GM12891 (cell line): ENCODE results near the gene AMD1.

Experiments
- PAX5 ChIP-seq: IDR thresholded peaks from 2 replicates; pipeline ENCODE4 v1.6.1; 2011; ENCODE audit warnings: low read length, moderate library complexity, mild to moderate bottlenecking; ENCODE audit not compliant: insufficient read depth, severe bottlenecking
- POLR2A ChIP-seq: IDR thresholded peaks from 2 replicates; pipeline ENCODE4 v1.6.1; 2011; ENCODE audit warnings: low read depth, low read length, control low read depth
- TAF1 ChIP-seq: IDR thresholded peaks from 2 replicates; pipeline ENCODE4 v1.6.1; 2011; ENCODE audit warnings: low read depth, low read length, control low read depth

GRCh38 chr6:110876806-110877564, 2.4 kb downstream of the AMD1 start:
- TF ChIP-seq TAF1 (no peak), POLR2A (no peak), PAX5 (no peak)
